ENCODE data around the gene PRLH.

PRLH gene

GRCh38 chr2:237525559-237526157, 40.7 kb upstream of the PRLH start:
- no peak for TF ChIP-seq CTCF (IDR thresholded peaks at IDR 0.05; ENCODE audit: control extremely low read depth, extremely low read depth, low read depth, missing control alignments)
- DNase-seq (ENCODE audit: extremely low spot score): no peak
- ChIA-PET POLR2A (no interaction called here), CTCF (interaction anchor here (1.0 to 1.7 kb wide), 2 partner anchors 13 to 46 kb away, joined by 4 to 7 read pairs; no protein-coding TSS in a partner anchor)

GRCh38 chr2:237527233-237527632, 39.1 kb upstream of the PRLH start:
- DNase-seq (ENCODE audit: extremely low spot score): no peak
- POLR2A ChIA-PET: no interaction called here
- CTCF ChIA-PET: interaction anchor here (1.0 kb wide), 1 partner anchor 14 kb away, joined by 3 read pairs; no protein-coding TSS in a partner anchor
- TF ChIP-seq CTCF (IDR thresholded peaks at IDR 0.05; ENCODE audit: control extremely low read depth, extremely low read depth, low read depth, missing control alignments): no peak

GRCh38 chr2:237527766-237528165, 38.6 kb upstream of the PRLH start:
- DNase-seq (ENCODE audit: extremely low spot score): no peak
- POLR2A ChIA-PET: no interaction called here
- CTCF ChIA-PET: interaction anchor here (1.0 to 2.5 kb wide), 2 partner anchors 15 kb away, joined by 3 to 13 read pairs; no protein-coding TSS in a partner anchor
- TF ChIP-seq CTCF (IDR thresholded peaks at IDR 0.05; ENCODE audit: control extremely low read depth, extremely low read depth, low read depth, missing control alignments): no peak

- CTCF ChIA-PET: interaction anchor here (2.5 kb wide), 1 partner anchor 17 kb away, joined by 13 read pairs; no protein-coding TSS in a partner anchor
- DNase-seq (ENCODE audit: extremely low spot score): peak; percentile 77
- POLR2A ChIA-PET: no interaction called here
- no peak for TF ChIP-seq CTCF (IDR thresholded peaks at IDR 0.05; ENCODE audit: control extremely low read depth, extremely low read depth, low read depth, missing control alignments)
These were observed 36.6 kb upstream of the PRLH start for GRCh38 chr2:237529452-237530402.

GRCh38 chr2:237530472-237531433, 35.6 kb upstream of the PRLH start:
- CTCF ChIA-PET: interaction anchor here (2.5 to 5.9 kb wide), 3 partner anchors 18 to 41 kb away, joined by 13 to 36 read pairs (median 13); no protein-coding TSS in a partner anchor

More at GRCh38 chr2:237530472-237531433, 35.6 kb upstream of the PRLH start:
- DNase-seq (ENCODE audit: extremely low spot score): no peak
- POLR2A ChIA-PET: no interaction called here
- TF ChIP-seq CTCF (IDR thresholded peaks at IDR 0.05; ENCODE audit: control extremely low read depth, extremely low read depth, low read depth, missing control alignments): no peak

All from GM10248 (cell line).